Keratinocyte (primary cell): ENCODE results near the gene NIT2. TPM values are rescaled to one million over a fixed set of nuclear protein-coding genes. Genes with fewer than 3 reads are reported as not detected.

ENCODE experiments used
- DNase-seq: peaks from one replicate; pipeline ENCODE4 v3.0.0-alpha.2; 2011; ENCODE audit warnings: low read depth, missing footprints, low spot score
- FAIRE-seq: peaks from 2 replicates; lab custom pipeline; 2011; peaks lifted over from hg19 to GRCh38; lab: Jason Lieb, UNC
- H2AFZ ChIP-seq: 2 replicates; pipeline ENCODE4 v1.6.0; 2012; ENCODE audit warnings: low read length, control low read depth, inconsistent platforms; ENCODE audit not compliant: control insufficient read depth
- H3K27ac ChIP-seq: 2 replicates; pipeline ENCODE4 v1.5.1; 2011; ENCODE audit warnings: low read length; ENCODE audit not compliant: control insufficient read depth, insufficient read depth
- H3K27me3 ChIP-seq: 3 replicates; pipeline ENCODE4 v1.6.0; 2011; ENCODE audit warnings: low read length; ENCODE audit not compliant: control insufficient read depth, insufficient read depth; ENCODE audit errors: extremely low read depth
- H3K36me3 ChIP-seq, 2 experiments: 2 replicates in 1 of 2; 3 replicates in 1 of 2; pipeline ENCODE4 v1.5.1; 2011; ENCODE audit warnings: low read length in 2 of 2, mild to moderate bottlenecking in 1 of 2; ENCODE audit not compliant: control insufficient read depth in 2 of 2, insufficient read depth in 2 of 2; ENCODE audit errors: extremely low read depth in 1 of 2
- H3K4me1 ChIP-seq: 3 replicates; pipeline ENCODE4 v1.5.1; 2011; ENCODE audit warnings: low read length; ENCODE audit not compliant: control insufficient read depth, insufficient read depth; ENCODE audit errors: extremely low read depth
- H3K4me2 ChIP-seq: 3 replicates; pipeline ENCODE4 v1.6.0; 2011; ENCODE audit warnings: low read depth, low read length; ENCODE audit not compliant: control insufficient read depth, insufficient read depth; ENCODE audit errors: extremely low read depth
- H3K4me3 ChIP-seq, 3 experiments: fragments of 200-600 bp in 1 of 3; sonication (generic) in 1 of 3; 2 replicates in 2 of 3; 3 replicates in 1 of 3; pipeline ENCODE4 v1.5.1; 2011 to 2016; ENCODE audit warnings: low read length in 3 of 3, mild to moderate bottlenecking in 3 of 3, control low read depth in 2 of 3, inconsistent platforms in 1 of 3, low read depth in 1 of 3, mixed read lengths in 1 of 3, mixed run types in 1 of 3, moderate library complexity in 1 of 3; ENCODE audit not compliant: control insufficient read depth in 2 of 3, insufficient read depth in 2 of 3; ENCODE audit errors: extremely low read depth in 1 of 3
- H3K79me2 ChIP-seq: 2 replicates; pipeline ENCODE4 v1.6.0; 2012; ENCODE audit warnings: low read length; ENCODE audit not compliant: control insufficient read depth, insufficient read depth
- H3K9ac ChIP-seq: 3 replicates; pipeline ENCODE4 v1.6.0; 2011; ENCODE audit warnings: low read length; ENCODE audit not compliant: control insufficient read depth, insufficient read depth; ENCODE audit errors: extremely low read depth
- H3K9me1 ChIP-seq: 3 replicates; pipeline ENCODE4 v1.6.0; 2011; ENCODE audit warnings: low read length; ENCODE audit not compliant: control insufficient read depth, insufficient read depth; ENCODE audit errors: extremely low read depth
- H3K9me3 ChIP-seq: 2 replicates; pipeline ENCODE4 v1.5.1; 2012; ENCODE audit warnings: low read depth, low read length; ENCODE audit not compliant: control insufficient read depth
- H4K20me1 ChIP-seq: 3 replicates; pipeline ENCODE4 v1.6.0; 2011; ENCODE audit warnings: low read length; ENCODE audit not compliant: control insufficient read depth, insufficient read depth; ENCODE audit errors: extremely low read depth
- EZH2 ChIP-seq: IDR thresholded peaks from one replicate; pipeline ENCODE4 v1.6.1; 2012; ENCODE audit warnings: inconsistent platforms, mild to moderate bottlenecking, low read length, moderate library complexity
- dilution Hi-C: fragments of 300-500 bp; cut with MboI; formaldehyde crosslinking; loops from one replicate; pipeline ENCODE4 v1.7.0; 2020; ENCODE audit warnings: low sequenced_read_pairs; ENCODE audit not compliant: extremely low pct_ligation_motif_present
- polyA plus RNA-seq, 5 experiments: library from polyadenylated mRNA; depleted of rRNA in 3 of 5; stranded (reverse) in 3 of 5; stranded (forward) in 1 of 5; unstranded in 1 of 5; fragments of >200 nt; gene quantifications; 1 replicate in 1 of 5; 2 replicates in 3 of 5; 3 replicates in 1 of 5; pipeline versions ENCODE4 v1.2.1 to v1.2.3, GENCODE V29; 2011 to 2012; ENCODE audit warnings: missing spikeins in 2 of 5, low read depth in 1 of 5, low replicate concordance in 1 of 5
- TF ChIP-seq, protein P1 (sequence below), 3 experiments: IDR thresholded peaks in 1 of 3; conservative IDR thresholded peaks in 1 of 3; optimal IDR thresholded peaks in 1 of 3; 2 replicates in 2 of 3; 3 replicates in 1 of 3; pipeline versions ENCODE3 to v1.5.1; 2011; ENCODE audit warnings: low read length in 3 of 3, mild to moderate bottlenecking in 3 of 3, moderate library complexity in 2 of 3, control low read depth in 1 of 3, inconsistent platforms in 1 of 3; ENCODE audit not compliant: insufficient read depth in 2 of 3; ENCODE audit errors: extremely low read depth in 1 of 3

Gene NIT2
- polyA plus RNA-seq, 1 donor (not counting 4 experiments of a cell fraction or from before 2014, with no cell fraction given) = 118 TPM

DNA sequence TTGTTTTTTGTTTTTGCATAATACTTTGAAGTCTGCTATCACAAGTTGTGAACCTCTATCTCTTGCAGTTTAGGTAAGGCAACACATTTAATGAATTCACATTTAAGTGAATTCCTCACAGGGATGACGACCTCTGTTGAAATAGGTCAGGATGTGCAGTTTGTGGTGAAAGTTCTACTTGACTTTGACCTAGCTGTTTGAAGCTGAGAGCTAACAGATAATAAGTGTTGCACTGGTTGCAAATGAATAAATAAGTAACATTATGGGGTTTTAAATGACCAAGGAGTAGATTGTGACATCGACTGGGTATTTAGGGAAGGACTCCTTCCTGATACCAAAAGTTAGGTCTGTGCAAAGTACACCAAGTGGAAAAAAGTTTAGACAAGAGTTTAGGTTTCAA is 23.9 kb downstream of the NIT2 start:
- Histone ChIP-seq H3K4me2 (no peak overlapping the region), H3K79me2 (no peaks in the 10 kb centered on the region), H4K20me1 (no peaks in the 10 kb centered on the region), H3K9ac (no peak overlapping the region), H3K4me1 (no peaks in the 10 kb centered on the region), H3K9me3 (no peaks in the 10 kb centered on the region), H3K4me3 (no peak overlapping the region), H2AFZ (no peak overlapping the region), H3K27me3 (no peaks in the 10 kb centered on the region), H3K9me1 (no peaks in the 10 kb centered on the region), H3K27ac (no peak overlapping the region), H3K36me3 (peaks cover 12 to 23% of the 10 kb centered on the region in 2 experiments)
- FAIRE-seq = peak; percentile 5
- TF ChIP-seq, protein P1, sequence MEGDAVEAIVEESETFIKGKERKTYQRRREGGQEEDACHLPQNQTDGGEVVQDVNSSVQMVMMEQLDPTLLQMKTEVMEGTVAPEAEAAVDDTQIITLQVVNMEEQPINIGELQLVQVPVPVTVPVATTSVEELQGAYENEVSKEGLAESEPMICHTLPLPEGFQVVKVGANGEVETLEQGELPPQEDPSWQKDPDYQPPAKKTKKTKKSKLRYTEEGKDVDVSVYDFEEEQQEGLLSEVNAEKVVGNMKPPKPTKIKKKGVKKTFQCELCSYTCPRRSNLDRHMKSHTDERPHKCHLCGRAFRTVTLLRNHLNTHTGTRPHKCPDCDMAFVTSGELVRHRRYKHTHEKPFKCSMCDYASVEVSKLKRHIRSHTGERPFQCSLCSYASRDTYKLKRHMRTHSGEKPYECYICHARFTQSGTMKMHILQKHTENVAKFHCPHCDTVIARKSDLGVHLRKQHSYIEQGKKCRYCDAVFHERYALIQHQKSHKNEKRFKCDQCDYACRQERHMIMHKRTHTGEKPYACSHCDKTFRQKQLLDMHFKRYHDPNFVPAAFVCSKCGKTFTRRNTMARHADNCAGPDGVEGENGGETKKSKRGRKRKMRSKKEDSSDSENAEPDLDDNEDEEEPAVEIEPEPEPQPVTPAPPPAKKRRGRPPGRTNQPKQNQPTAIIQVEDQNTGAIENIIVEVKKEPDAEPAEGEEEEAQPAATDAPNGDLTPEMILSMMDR (optimal IDR thresholded peaks at IDR 0.05 in 1 of 3, IDR thresholded peaks at IDR 0.05 in 1 of 3, conservative IDR thresholded peaks at IDR 0.05 in 1 of 3; ENCODE audit: extremely low read depth in 1 of 3, insufficient read depth in 2 of 3, low read length in 3 of 3) = no peak
- no peak for TF ChIP-seq EZH2
- dilution Hi-C loops = no loop called here
- DNase-seq = no peak

DNA sequence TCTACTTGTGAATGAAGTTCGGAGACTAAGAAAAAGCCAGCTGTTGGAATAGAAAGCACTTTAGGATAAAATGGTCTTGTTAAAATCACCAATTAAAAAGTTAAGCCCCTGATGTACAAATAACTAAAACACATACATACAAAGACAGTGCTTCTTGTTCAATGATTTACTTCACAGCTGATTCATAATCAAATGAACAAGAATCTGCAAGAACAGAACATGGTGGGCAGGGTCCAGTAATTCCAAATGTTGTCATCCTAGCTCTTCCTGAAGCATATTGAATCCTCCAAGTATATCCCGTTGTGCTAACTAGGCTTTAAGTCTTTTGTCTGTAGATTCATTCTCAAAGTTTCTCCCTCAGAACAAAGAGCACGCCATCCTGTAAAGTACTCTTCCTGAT is 24.5 kb downstream of the NIT2 start:
- no peak overlapping the region for H3K4me2 ChIP-seq
- H3K79me2 ChIP-seq = no peaks in the 10 kb centered on the region
- H3K9ac ChIP-seq = no peak overlapping the region
- FAIRE-seq (no peak), DNase-seq (no peak)
- no peaks in the 10 kb centered on the region for H3K9me1 ChIP-seq
- H4K20me1 ChIP-seq = no peaks in the 10 kb centered on the region
- TF ChIP-seq EZH2 = no peak
- TF ChIP-seq, protein P1 (optimal IDR thresholded peaks at IDR 0.05 in 1 of 3, IDR thresholded peaks at IDR 0.05 in 1 of 3, conservative IDR thresholded peaks at IDR 0.05 in 1 of 3; ENCODE audit: extremely low read depth in 1 of 3, insufficient read depth in 2 of 3, low read length in 3 of 3) = no peak
- dilution Hi-C loops = no loop called here
- H3K4me1 ChIP-seq = no peaks in the 10 kb centered on the region
- no peak overlapping the region for H2AFZ ChIP-seq
- H3K27me3 ChIP-seq = no peaks in the 10 kb centered on the region
- no peak overlapping the region for H3K4me3 ChIP-seq
- peaks cover 11 to 23% of the 10 kb centered on the region in 2 experiments for H3K36me3 ChIP-seq
- no peak overlapping the region for H3K27ac ChIP-seq
- H3K9me3 ChIP-seq = no peaks in the 10 kb centered on the region
